Epithelial cell of proximal tubule (primary cell): ENCODE measurements around the gene CCDC182. TPM values are rescaled to one million over a fixed set of nuclear protein-coding genes. Genes with fewer than 3 reads are reported as not detected.

Source experiments
- DNase-seq: peaks from one replicate; pipeline ENCODE4 v3.0.0-alpha.2; 2011; ENCODE audit warnings: low read depth
- H3K4me3 ChIP-seq: 2 replicates; pipeline ENCODE4 v1.5.1; 2011; ENCODE audit warnings: low read depth, mild to moderate bottlenecking, low read length
- CTCF ChIP-seq: conservative IDR thresholded peaks from 2 replicates; pipeline ENCODE4 v1.5.1; 2012; ENCODE audit warnings: low read depth, mild to moderate bottlenecking, low read length
- total RNA-seq: library from RNA; depleted of rRNA; stranded (reverse); fragments of >200 nt; gene quantifications from 2 replicates; pipeline ENCODE4 v1.2.3, GENCODE V29; 2015

CCDC182 gene
- total RNA-seq, 1 donor from 2014 or later: not detected

DNA sequence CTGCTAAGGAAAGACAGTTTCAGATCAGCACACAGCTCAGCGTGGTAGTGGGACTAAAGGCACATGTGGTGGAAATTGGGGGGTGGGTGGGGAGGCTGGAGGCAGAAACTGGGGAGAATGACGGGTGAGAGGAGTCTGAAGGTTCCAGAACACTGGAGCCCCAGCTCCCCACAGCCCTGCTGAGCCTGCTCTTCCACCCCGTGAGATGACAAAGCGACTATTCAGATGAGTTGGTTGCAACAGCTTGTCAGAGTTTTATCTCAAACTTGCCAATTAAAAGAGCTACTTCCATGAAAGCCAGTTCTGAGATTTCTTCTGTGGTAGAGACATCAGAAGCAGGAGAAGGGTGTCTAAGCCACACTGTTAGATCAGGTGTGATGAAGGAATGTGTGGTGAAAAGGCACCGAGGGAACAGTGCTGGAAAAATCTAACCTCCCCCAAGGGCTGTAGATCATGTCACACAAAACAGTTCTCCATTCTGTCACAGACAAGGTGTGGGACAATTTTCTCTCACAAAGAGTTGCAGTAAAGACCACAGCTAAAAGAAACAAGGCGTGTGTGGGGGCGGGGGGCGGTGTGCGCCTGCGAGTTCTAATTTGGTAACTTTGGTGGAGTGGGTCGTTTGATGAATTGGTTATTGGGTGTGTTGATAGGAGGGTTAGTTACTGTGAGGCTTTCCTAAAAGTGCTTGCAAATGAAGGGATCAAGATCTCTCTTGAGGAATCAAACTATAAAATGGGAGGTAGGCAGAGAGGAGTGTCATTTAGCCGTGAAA is 39.0 kb downstream of the CCDC182 start:
- TF ChIP-seq CTCF: no peak
- no peak overlapping the region for H3K4me3 ChIP-seq
- DNase-seq: no peak

DNA sequence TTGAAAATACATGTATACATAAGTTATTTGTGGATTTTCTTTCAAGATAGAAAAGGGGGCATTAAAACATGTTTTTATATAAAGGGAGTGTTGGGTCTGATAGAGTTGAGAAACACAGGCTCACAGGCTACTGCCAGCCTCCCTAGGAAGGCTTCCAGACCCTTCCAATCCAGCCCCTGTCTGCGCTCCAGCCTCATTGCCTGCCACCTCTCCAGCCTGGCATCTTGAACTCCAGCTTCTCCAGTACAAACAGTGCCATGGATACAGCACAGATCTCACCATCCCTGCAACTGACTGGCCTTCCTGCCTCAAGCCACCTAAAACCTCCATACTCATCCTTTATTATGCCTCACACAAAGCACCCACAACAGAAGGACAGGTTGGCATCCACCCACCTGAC is 40.7 kb downstream of the CCDC182 start:
- no peak for DNase-seq
- TF ChIP-seq CTCF: no peak
- H3K4me3 ChIP-seq: no peak overlapping the region

DNA sequence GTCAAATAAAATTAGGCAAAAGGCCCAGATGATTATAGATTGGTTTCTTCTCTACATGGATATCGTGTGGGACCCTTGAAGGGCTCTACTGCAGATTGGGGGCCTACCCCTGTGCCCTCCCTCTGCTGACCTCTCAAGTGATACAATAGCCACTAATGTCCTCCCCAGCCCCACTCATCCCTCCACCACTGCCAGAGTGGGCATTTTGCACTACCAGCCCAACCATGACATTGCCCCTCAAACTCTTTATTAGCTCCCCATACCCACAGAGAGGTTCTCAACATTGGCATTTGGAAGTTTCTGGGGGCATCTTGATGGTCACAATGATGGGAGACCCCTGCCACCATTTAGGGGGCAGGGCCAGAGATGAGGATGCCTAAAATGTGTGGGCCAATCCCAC is 41.8 kb downstream of the CCDC182 start:
- H3K4me3 ChIP-seq: no peak overlapping the region
- TF ChIP-seq CTCF: no peak
- no peak for DNase-seq

- DNase-seq: no peak
- no peak overlapping the region for H3K4me3 ChIP-seq
These were observed 44.0 kb downstream of the CCDC182 start for GRCh38 chr17:57701124-57701523.

GRCh38 chr17:57699751-57700219 is 45.3 kb downstream of the CCDC182 start:
- DNase-seq: no peak
- no peak overlapping the region for H3K4me3 ChIP-seq
- no peak for TF ChIP-seq CTCF

More at GRCh38 chr17:57701124-57701523, 44.0 kb downstream of the CCDC182 start:
- TF ChIP-seq CTCF: no peak

DNA sequence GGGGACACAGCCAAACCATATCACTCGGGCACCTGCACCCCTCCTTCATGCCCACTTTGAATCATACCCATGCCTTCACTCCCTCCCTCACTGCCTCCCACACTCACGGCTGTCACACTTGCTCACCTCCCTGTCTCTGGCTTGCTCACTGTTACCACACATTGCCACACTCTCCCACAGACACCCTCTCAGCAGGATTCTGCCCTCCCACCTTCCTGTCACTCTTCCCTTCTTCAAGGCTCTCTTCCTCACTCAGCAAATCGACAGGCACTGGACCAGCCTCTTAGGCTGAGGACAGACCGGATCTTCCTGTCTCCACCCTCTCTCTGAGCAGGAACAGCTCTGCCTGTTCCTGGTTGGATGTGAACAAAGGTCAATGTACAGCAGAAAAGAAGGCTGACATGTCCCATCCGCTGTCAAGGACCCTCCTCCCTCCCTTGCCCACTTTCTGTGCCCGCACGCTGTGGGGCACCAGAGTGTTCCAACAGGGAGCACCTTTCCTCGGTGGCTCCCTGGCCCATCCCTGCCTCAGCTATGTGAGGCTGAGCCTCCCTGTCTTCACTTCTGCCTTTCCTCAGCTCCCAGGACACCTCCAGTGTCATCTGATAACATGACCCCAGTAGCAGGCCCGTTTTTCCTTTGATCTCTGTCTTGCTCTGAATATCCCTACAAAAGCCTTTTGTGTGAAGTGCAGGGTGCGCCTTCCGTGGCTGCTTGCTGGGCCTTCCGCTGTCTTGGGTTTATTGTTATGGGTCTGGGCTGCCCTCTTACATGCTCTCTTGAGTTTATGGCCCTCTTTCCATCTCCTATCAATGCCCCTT is 47.0 kb downstream of the CCDC182 start:
- TF ChIP-seq CTCF: no peak
- no peak for DNase-seq
- H3K4me3 ChIP-seq: no peak overlapping the region
